Muscle layer of colon (tissue), 2 donors: ENCODE measurements around the gene EML5.

Source experiments
- H3K27ac ChIP-seq: one replicate; pipeline ENCODE4 v1.7.0; 2013; ENCODE audit warnings: low read depth, mild to moderate bottlenecking, low read length, moderate library complexity
- H3K27me3 ChIP-seq, 2 donors: one replicate each; pipeline ENCODE4 v1.7.0; 2013; ENCODE audit warnings: low read length in 2 of 2, mild to moderate bottlenecking in 2 of 2; ENCODE audit not compliant: insufficient read depth in 2 of 2, control insufficient read depth in 1 of 2
- H3K36me3 ChIP-seq: one replicate; pipeline ENCODE4 v1.7.0; 2013; ENCODE audit warnings: mild to moderate bottlenecking, low read length; ENCODE audit not compliant: insufficient read depth
- H3K4me1 ChIP-seq: one replicate; pipeline ENCODE4 v1.7.0; 2013; ENCODE audit warnings: mild to moderate bottlenecking, low read length; ENCODE audit not compliant: insufficient read depth
- H3K4me3 ChIP-seq, 2 donors: one replicate each; pipeline ENCODE4 v1.7.0; 2013; ENCODE audit warnings: low read length in 2 of 2, low read depth in 1 of 2, mild to moderate bottlenecking in 1 of 2, moderate library complexity in 1 of 2
- H3K9ac ChIP-seq: one replicate; pipeline ENCODE4 v1.7.0; 2013; ENCODE audit warnings: low read length
- H3K9me3 ChIP-seq: one replicate; pipeline ENCODE4 v1.7.0; 2013; ENCODE audit warnings: mild to moderate bottlenecking, low read length
- donor health status: abdominal sarcoma.
- donor health status: Adenocarcinoma of cecum.

The EML5 gene

GRCh38 chr14:88614218-88614907 is 178.4 kb downstream of the EML5 start:
- Histone ChIP-seq H3K9ac (no peak overlapping the region), H3K4me1 (no peaks in the 10 kb centered on the region), H3K27ac (no peak overlapping the region), H3K36me3 (peaks cover 31% of the 10 kb centered on the region), H3K9me3 (no peaks in the 10 kb centered on the region), H3K27me3 (no peaks in the 10 kb centered on the region), H3K4me3 (no peak overlapping the region)

- peaks cover 37% of the 10 kb centered on the region for H3K36me3 ChIP-seq
- no peak overlapping the region for H3K9ac ChIP-seq
- H3K4me3 ChIP-seq = no peak overlapping the region
- no peak overlapping the region for H3K27ac ChIP-seq
- H3K9me3 ChIP-seq = no peaks in the 10 kb centered on the region
- no peaks in the 10 kb centered on the region for H3K4me1 ChIP-seq
- H3K27me3 ChIP-seq = no peaks in the 10 kb centered on the region
These were observed 179.2 kb downstream of the EML5 start for GRCh38 chr14:88613552-88614010.

- Histone ChIP-seq H3K27me3 (no peaks in the 10 kb centered on the region), H3K9ac (no peak overlapping the region), H3K4me1 (no peaks in the 10 kb centered on the region), H3K27ac (no peak overlapping the region), H3K4me3 (no peak overlapping the region), H3K9me3 (no peaks in the 10 kb centered on the region), H3K36me3 (peaks cover 43% of the 10 kb centered on the region)
These were observed 179.8 kb downstream of the EML5 start for GRCh38 chr14:88612981-88613380.

- H3K27ac ChIP-seq = no peak overlapping the region
- H3K9me3 ChIP-seq = no peaks in the 10 kb centered on the region
- H3K4me3 ChIP-seq = no peak overlapping the region
- no peaks in the 10 kb centered on the region for H3K4me1 ChIP-seq
- H3K9ac ChIP-seq = no peak overlapping the region
- H3K36me3 ChIP-seq = peaks cover 54% of the 10 kb centered on the region
- H3K27me3 ChIP-seq = no peaks in the 10 kb centered on the region
These were observed 180.9 kb downstream of the EML5 start for GRCh38 chr14:88611878-88612277.

GRCh38 chr14:88607829-88608228 is 184.9 kb downstream of the EML5 start:
- H3K4me3 ChIP-seq = no peak overlapping the region

DNA sequence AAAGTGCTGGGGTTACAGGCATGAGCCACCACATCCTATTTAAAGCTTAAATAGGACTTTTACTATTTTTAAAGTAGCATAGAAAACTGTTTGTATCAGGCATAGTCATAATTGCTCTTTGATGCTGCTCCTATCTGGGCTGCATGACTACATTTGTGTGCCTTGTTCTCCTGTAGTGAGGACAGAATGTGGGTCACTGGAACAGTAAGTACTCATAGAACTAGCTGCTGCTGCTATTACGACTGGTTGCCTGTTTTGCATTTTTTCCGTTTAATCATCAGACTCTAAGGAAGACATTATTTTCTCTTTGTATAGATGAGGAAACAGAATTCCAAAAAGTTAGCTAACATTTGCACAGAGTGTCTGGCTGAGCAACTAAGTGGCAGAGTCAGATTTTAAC is 187.2 kb downstream of the EML5 start:
- no peak overlapping the region for H3K4me3 ChIP-seq
- H3K36me3 ChIP-seq = peaks cover 89% of the 10 kb centered on the region
- H3K4me1 ChIP-seq = no peaks in the 10 kb centered on the region
- no peak overlapping the region for H3K27ac ChIP-seq
- H3K9me3 ChIP-seq = no peaks in the 10 kb centered on the region
- no peaks in the 10 kb centered on the region for H3K27me3 ChIP-seq
- no peak overlapping the region for H3K9ac ChIP-seq

More at GRCh38 chr14:88607829-88608228, 184.9 kb downstream of the EML5 start:
- no peaks in the 10 kb centered on the region for H3K27me3 ChIP-seq
- peaks cover 82% of the 10 kb centered on the region for H3K36me3 ChIP-seq
- no peaks in the 10 kb centered on the region for H3K4me1 ChIP-seq
- H3K9ac ChIP-seq = no peak overlapping the region
- H3K9me3 ChIP-seq = no peaks in the 10 kb centered on the region
- H3K27ac ChIP-seq = no peak overlapping the region

GRCh38 chr14:88604212-88604611 is 188.5 kb downstream of the EML5 start:
- H3K4me1 ChIP-seq = no peaks in the 10 kb centered on the region
- H3K27ac ChIP-seq = no peak overlapping the region
- H3K36me3 ChIP-seq = peaks cover 88% of the 10 kb centered on the region
- H3K9ac ChIP-seq = no peak overlapping the region
- H3K4me3 ChIP-seq = no peak overlapping the region
- H3K27me3 ChIP-seq = no peaks in the 10 kb centered on the region
- H3K9me3 ChIP-seq = no peaks in the 10 kb centered on the region

- no peaks in the 10 kb centered on the region for H3K27me3 ChIP-seq
- H3K4me3 ChIP-seq = no peak overlapping the region
- H3K36me3 ChIP-seq = peaks cover 82% of the 10 kb centered on the region
These were observed 192.9 kb downstream of the EML5 start for GRCh38 chr14:88599761-88600439.

GRCh38 chr14:88599326-88599725 is 193.4 kb downstream of the EML5 start:
- H3K9ac ChIP-seq = no peak overlapping the region
- H3K4me3 ChIP-seq = no peak overlapping the region
- H3K4me1 ChIP-seq = no peaks in the 10 kb centered on the region
- H3K27ac ChIP-seq = no peak overlapping the region
- H3K27me3 ChIP-seq = no peaks in the 10 kb centered on the region
- peaks cover 82% of the 10 kb centered on the region for H3K36me3 ChIP-seq
- no peaks in the 10 kb centered on the region for H3K9me3 ChIP-seq

More at GRCh38 chr14:88599761-88600439, 192.9 kb downstream of the EML5 start:
- H3K9me3 ChIP-seq = no peaks in the 10 kb centered on the region
- H3K4me1 ChIP-seq = no peaks in the 10 kb centered on the region
- no peak overlapping the region for H3K9ac ChIP-seq
- no peak overlapping the region for H3K27ac ChIP-seq

- H3K9ac ChIP-seq = no peak overlapping the region
- no peaks in the 10 kb centered on the region for H3K9me3 ChIP-seq
- H3K36me3 ChIP-seq = peaks cover 76% of the 10 kb centered on the region
- no peak overlapping the region for H3K4me3 ChIP-seq
- H3K27ac ChIP-seq = no peak overlapping the region
- H3K4me1 ChIP-seq = no peaks in the 10 kb centered on the region
- no peaks in the 10 kb centered on the region for H3K27me3 ChIP-seq
These were observed 194.6 kb downstream of the EML5 start for GRCh38 chr14:88598097-88598675.

DNA sequence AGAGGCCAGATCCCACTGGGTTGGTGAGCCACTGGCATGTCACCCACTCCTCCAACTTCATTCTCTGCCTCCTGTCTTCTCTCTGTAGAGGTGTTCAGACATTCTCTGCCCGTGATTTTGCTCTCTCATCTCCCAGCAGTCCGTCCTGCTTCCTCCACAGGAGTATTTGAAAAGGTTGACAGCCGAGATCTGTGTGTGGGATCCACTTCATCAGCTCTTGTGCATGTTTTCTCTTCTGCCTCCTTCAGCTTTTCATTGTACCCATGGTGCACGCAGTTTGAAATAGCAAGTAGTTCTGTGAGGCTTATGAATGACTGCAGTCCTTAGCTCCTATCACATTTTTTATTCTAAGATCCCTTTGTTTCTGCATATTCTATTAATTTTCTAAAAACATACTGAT is 195.2 kb downstream of the EML5 start:
- Histone ChIP-seq H3K9me3 (no peaks in the 10 kb centered on the region), H3K27me3 (no peaks in the 10 kb centered on the region), H3K36me3 (peaks cover 70% of the 10 kb centered on the region), H3K4me3 (no peak overlapping the region), H3K4me1 (no peaks in the 10 kb centered on the region), H3K27ac (no peak overlapping the region), H3K9ac (no peak overlapping the region)
